Right lobe of liver (tissue), 6 donors: Measurements from ENCODE around the gene PCDHA11. TPM values are rescaled to one million over a fixed set of nuclear protein-coding genes. Genes with fewer than 3 reads are reported as not detected.
"Not testable (repeated sequence)": the region's sequence is repeated elsewhere in the genome, so short reads cannot be mapped to it uniquely, and the experiment has no call there.

ENCODE experiments used
- ATAC-seq, 4 donors: fragments of 200-7000 bp; cut with Tn5 transposase; one replicate each; pipeline ENCODE4 v1.9.1; 2020; ENCODE audit warnings: mild to moderate bottlenecking in 4 of 4, moderate library complexity in 4 of 4
- DNase-seq, 3 donors: peaks; one replicate each; pipeline ENCODE4 v3.0.0-alpha.2; 2020
- H3K27ac ChIP-seq, 3 donors: fragments of 200-600 bp; one replicate each; pipeline ENCODE4 v1.8.0; 2022
- H3K27me3 ChIP-seq, 2 donors: fragments of 200-600 bp; one replicate each; pipeline ENCODE4 v1.8.0; 2022
- H3K36me3 ChIP-seq, 4 donors: fragments of 200-600 bp; sonication (generic) in 1 of 4; one replicate each; pipeline versions ENCODE4 v1.5.1 to v1.8.0; 2017 to 2022; ENCODE audit warnings: control low read depth in 1 of 4
- H3K4me1 ChIP-seq, 4 donors: fragments of 200-600 bp; sonication (generic) in 1 of 4; one replicate each; pipeline versions ENCODE4 v1.5.1 to v1.8.0; 2017 to 2022; ENCODE audit warnings: control low read depth in 1 of 4
- H3K4me3 ChIP-seq, 3 donors: fragments of 200-600 bp; one replicate each; pipeline ENCODE4 v1.8.0; 2022
- H3K9me3 ChIP-seq, 4 donors: fragments of 200-600 bp; sonication (generic) in 1 of 4; one replicate each; pipeline versions ENCODE4 v1.5.1 to v1.8.0; 2017 to 2022; ENCODE audit warnings: control low read depth in 1 of 4
- POLR2A ChIP-seq: fragments of 450-650 bp; IDR thresholded peaks from one replicate; pipeline ENCODE4 v1.6.1; 2017; ENCODE audit warnings: antibody characterized with exemption, mild to moderate bottlenecking
- WGBS: methylation state at CpG from one replicate; pipeline ENCODE4 v1.1.6; 2018; ENCODE audit warnings: low coverage, low lambda C conversion rate; ENCODE audit not compliant: insufficient coverage; ENCODE audit errors: missing lambda C conversion rate; 5-methylcytosine and 5-hydroxymethylcytosine counted together
- intact Hi-C, 2 donors: fragments of 100-400 bp; cut with DNase I; formaldehyde crosslinking; loops; one replicate each; pipeline versions ENCODE4 v1.11.2 to v1.14.1; 2022
- total RNA-seq, 6 experiments: library from RNA; depleted of rRNA in 2 of 6; stranded (reverse); fragments of >200 nt in 2 of 6; fragmentation: NEBNext Ultra II Directional in 3 of 6; extraction: Animal tissue kit (Norgen Biotek cat#: 25700) in 3 of 6; gene quantifications; one replicate each; pipeline versions ENCODE4 v1.1.0 to v1.2.4, GENCODE V29; 2016 to 2023
- TF ChIP-seq, protein P1 (sequence below), 4 donors: fragments of 200-600 bp in 3 of 4; fragments of 450-650 bp in 1 of 4; IDR thresholded peaks; one replicate each; pipeline versions ENCODE4 v1.5.1 to v1.8.0; 2016 to 2022; ENCODE audit warnings: antibody characterized with exemption in 4 of 4, mild to moderate bottlenecking in 2 of 4
- donor health status: DM: no; HTN: yes; CAD: no.
- donor health status: DM: no; HTN: no; CAD: no.
- donor health status: DM: no; HTN: no; CAD: no.
- donor health status: DM: no; HTN: yes; CAD: no.
- donor health status: DM: no; HTN: yes; CAD: no.

PCDHA11 gene
- total RNA-seq, 6 experiments from 2014 or later, result 0.04 to 0.51 (median 0.07) TPM; not detected in 3

DNA sequence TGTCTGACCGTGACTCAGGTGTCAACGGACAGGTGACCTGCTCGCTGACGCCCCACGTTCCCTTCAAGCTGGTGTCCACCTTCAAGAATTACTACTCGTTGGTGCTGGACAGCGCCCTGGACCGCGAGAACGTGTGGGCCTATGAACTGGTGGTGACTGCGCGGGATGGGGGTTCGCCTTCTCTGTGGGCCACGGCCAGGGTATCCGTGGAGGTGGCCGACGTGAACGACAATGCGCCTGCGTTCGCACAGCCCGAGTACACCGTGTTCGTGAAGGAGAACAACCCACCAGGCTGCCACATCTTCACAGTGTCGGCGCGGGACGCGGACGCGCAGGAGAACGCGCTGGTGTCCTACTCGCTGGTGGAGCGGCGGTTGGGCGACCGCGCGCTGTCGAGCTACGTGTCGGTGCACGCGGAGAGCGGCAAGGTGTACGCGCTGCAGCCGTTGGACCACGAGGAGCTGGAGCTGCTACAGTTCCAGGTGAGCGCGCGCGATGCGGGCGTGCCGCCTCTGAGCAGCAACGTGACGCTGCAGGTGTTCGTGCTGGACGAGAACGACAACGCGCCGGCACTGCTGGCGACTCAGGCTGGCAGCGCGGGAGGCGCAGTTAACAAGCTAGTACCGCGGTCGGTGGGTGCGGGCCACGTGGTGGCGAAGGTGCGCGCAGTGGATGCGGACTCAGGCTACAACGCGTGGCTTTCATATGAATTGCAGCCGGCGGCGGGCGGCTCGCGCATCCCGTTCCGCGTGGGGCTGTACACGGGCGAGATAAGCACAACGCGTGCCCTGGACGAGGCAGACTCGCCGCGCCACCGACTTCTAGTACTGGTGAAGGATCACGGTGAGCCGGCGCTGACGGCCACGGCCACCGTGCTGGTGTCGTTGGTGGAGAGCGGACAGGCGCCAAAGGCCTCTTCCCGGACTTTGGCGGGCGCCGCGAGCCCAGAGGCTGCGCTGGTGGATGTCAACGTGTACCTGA is 1.8 kb downstream of the PCDHA11 start:
- peak in 1 of 3 donors; percentile 50 for DNase-seq
- H3K4me1 ChIP-seq, result no peaks in the 10 kb centered on the region
- WGBS, result 70% methylated on average over 23 of the region's 114 CpGs
- peaks cover 0 to 6% of the 10 kb centered on the region in 2 donors for H3K27me3 ChIP-seq
- no peaks in the 10 kb centered on the region for H3K36me3 ChIP-seq
- ATAC-seq, result no peak
- TF ChIP-seq, protein P1, sequence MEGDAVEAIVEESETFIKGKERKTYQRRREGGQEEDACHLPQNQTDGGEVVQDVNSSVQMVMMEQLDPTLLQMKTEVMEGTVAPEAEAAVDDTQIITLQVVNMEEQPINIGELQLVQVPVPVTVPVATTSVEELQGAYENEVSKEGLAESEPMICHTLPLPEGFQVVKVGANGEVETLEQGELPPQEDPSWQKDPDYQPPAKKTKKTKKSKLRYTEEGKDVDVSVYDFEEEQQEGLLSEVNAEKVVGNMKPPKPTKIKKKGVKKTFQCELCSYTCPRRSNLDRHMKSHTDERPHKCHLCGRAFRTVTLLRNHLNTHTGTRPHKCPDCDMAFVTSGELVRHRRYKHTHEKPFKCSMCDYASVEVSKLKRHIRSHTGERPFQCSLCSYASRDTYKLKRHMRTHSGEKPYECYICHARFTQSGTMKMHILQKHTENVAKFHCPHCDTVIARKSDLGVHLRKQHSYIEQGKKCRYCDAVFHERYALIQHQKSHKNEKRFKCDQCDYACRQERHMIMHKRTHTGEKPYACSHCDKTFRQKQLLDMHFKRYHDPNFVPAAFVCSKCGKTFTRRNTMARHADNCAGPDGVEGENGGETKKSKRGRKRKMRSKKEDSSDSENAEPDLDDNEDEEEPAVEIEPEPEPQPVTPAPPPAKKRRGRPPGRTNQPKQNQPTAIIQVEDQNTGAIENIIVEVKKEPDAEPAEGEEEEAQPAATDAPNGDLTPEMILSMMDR (IDR thresholded peaks at IDR 0.05), result no peak
- no peak for TF ChIP-seq POLR2A
- H3K27ac ChIP-seq, result no peak overlapping the region
- intact Hi-C loops, result no loop called here
- H3K9me3 ChIP-seq, result no peaks in the 10 kb centered on the region
- H3K4me3 ChIP-seq, result no peak overlapping the region

DNA sequence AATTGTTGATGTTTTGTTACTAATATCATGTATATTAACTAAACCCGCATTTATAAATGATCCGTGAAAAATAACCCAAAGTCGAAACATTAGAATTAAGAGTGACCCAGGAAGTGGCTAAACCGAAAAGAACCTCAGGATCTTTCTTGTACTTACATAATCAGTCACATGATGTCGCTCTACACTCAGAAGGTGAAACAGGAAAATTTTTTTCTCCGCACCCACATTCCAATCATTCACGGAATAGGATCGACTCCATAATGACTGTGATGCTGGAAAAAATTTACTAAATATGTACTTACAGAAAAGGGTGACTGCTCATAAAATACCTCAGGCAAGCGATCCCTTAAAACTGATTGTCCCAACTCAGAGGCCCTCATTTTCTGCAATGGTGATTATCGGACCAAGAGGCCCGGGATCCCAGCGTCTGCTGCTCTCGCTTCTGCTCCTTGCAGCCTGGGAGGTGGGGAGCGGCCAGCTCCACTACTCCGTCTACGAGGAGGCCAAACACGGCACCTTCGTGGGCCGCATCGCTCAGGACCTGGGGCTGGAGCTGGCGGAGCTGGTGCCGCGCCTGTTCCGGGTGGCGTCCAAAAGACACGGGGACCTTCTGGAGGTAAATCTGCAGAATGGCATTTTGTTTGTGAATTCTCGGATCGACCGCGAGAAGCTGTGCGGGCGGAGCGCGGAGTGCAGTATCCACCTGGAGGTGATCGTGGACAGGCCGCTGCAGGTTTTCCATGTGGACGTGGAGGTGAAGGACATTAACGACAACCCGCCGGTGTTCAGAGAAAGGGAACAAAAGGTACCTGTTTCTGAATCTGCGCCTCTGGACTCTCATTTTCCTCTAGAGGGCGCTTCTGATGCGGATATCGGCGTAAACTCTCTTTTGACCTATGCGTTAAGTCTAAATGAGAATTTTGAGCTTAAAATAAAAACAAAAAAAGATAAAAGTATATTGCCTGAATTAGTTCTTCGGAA is 6.6 kb downstream of the PCDHA11 start, which contains the start of gene PCDHA12:
TSS of gene PCDHA12 (plus strand) at position 224 of the 981 bp plus-strand sequence. CDS start at position 389, 165 bp downstream.
- Histone ChIP-seq H3K27me3 (peaks cover 0 to 10% of the 10 kb centered on the region in 2 donors), H3K27ac (no peak within 1 kb of the TSS), H3K9me3 (peaks cover 0 to 6% (median 0%) of the 10 kb centered on the region in 4 donors), H3K4me1 (no peaks in the 10 kb centered on the region), H3K36me3 (no peaks in the 10 kb centered on the region), H3K4me3 (no peak within 1 kb of the TSS)
- intact Hi-C loops, result no loop called here
- ATAC-seq (peak in 1 of 4 donors; percentile 19), DNase-seq (no peak)
- 26% methylated on average over 35 of the region's 47 CpGs for WGBS
- TF ChIP-seq POLR2A, result no peak
- TF ChIP-seq, protein P1 (IDR thresholded peaks at IDR 0.05), result peak in 1 of 4 donors; percentile 7

DNA sequence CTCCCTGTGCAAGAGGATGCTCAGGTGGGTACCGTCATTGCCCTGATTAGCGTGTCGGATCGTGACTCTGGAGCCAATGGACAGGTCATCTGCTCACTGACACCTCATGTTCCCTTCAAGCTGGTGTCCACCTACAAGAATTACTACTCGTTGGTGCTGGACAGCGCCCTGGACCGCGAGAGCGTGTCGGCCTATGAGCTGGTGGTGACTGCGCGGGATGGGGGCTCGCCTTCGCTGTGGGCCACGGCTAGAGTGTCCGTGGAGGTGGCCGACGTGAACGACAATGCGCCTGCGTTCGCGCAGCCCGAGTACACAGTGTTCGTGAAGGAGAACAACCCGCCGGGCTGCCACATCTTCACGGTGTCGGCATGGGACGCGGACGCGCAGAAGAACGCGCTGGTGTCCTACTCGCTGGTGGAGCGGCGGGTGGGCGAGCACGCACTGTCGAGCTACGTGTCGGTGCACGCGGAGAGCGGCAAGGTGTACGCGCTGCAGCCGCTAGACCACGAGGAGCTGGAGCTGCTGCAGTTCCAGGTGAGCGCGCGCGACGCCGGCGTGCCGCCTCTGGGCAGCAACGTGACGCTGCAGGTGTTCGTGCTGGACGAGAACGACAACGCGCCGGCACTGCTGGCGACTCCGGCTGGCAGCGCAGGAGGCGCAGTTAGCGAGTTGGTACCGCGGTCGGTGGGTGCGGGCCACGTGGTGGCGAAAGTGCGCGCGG is 7.9 kb downstream of the PCDHA11 start:
- H3K4me1 ChIP-seq, DNase-seq, H3K27ac ChIP-seq, ATAC-seq, H3K36me3 ChIP-seq, H3K4me3 ChIP-seq, intact Hi-C loops, H3K9me3 ChIP-seq: not testable (repeated sequence)
- 34% methylated on average over 13 of the region's 80 CpGs for WGBS
- peaks cover 0 to 10% of the 10 kb centered on the region in 2 donors for H3K27me3 ChIP-seq

DNA sequence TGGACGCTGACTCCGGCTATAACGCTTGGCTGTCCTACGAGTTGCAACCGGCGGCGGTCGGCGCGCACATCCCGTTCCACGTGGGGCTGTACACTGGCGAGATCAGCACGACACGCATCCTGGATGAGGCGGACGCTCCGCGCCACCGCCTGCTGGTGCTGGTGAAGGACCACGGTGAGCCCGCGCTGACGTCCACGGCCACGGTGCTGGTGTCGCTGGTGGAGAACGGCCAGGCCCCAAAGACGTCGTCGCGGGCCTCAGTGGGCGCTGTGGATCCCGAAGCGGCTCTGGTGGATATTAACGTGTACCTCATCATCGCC is 8.5 kb downstream of the PCDHA11 start:
- no peak overlapping the region for H3K4me3 ChIP-seq
- no peak for DNase-seq
- WGBS, result no CpG with 5 or more reads among the region's 37 CpGs
- no peak for ATAC-seq
- H3K27me3 ChIP-seq, result peaks cover 0 to 10% of the 10 kb centered on the region in 2 donors
- intact Hi-C loops, result no loop called here
- no peak overlapping the region for H3K27ac ChIP-seq
- H3K9me3 ChIP-seq, result peaks cover 0 to 6% (median 0%) of the 10 kb centered on the region in 4 donors
- H3K36me3 ChIP-seq, result no peaks in the 10 kb centered on the region
- TF ChIP-seq POLR2A, result no peak
- TF ChIP-seq, protein P1 (IDR thresholded peaks at IDR 0.05), result no peak
- H3K4me1 ChIP-seq, result no peaks in the 10 kb centered on the region
